ENCODE results near the gene PRKD1.
"Not testable (repeated sequence)": the region's sequence is repeated elsewhere in the genome, so short reads cannot be mapped to it uniquely, and the experiment has no call there.

PRKD1 gene

GRCh38 chr14:29706700-29707099, 220.9 kb downstream of the PRKD1 start:
- H3K4me3 ChIP-seq (ENCODE audit: low read length): no peak overlapping the region
- H3K36me3 ChIP-seq (ENCODE audit: control insufficient read depth, insufficient read depth, low read length, severe bottlenecking): no peaks in the 10 kb centered on the region
- no peak for DNase-seq (ENCODE audit: low read depth)
- no peaks in the 10 kb centered on the region for H3K9me3 ChIP-seq (ENCODE audit: control insufficient read depth, low read length)
- no peak overlapping the region for H3K9ac ChIP-seq (ENCODE audit: low read length)
- H3K27me3 ChIP-seq (replicated peaks; ENCODE audit: control insufficient read depth, insufficient read depth, low read length): no peaks in the 10 kb centered on the region
- H3K4me1 ChIP-seq (ENCODE audit: control insufficient read depth, insufficient read depth, low read length): peaks cover 7% of the 10 kb centered on the region

- H3K9ac ChIP-seq (ENCODE audit: low read length): no peak overlapping the region
- H3K36me3 ChIP-seq (ENCODE audit: control insufficient read depth, insufficient read depth, low read length, severe bottlenecking): no peaks in the 10 kb centered on the region
- peaks cover 7% of the 10 kb centered on the region for H3K4me1 ChIP-seq (ENCODE audit: control insufficient read depth, insufficient read depth, low read length)
- no peaks in the 10 kb centered on the region for H3K27me3 ChIP-seq (replicated peaks; ENCODE audit: control insufficient read depth, insufficient read depth, low read length)
- H3K4me3 ChIP-seq (ENCODE audit: low read length): no peak overlapping the region
- no peaks in the 10 kb centered on the region for H3K9me3 ChIP-seq (ENCODE audit: control insufficient read depth, low read length)
- DNase-seq (ENCODE audit: low read depth): no peak
These were observed 221.8 kb downstream of the PRKD1 start for GRCh38 chr14:29705801-29706200.

GRCh38 chr14:29689597-29689996, 238.1 kb downstream of the PRKD1 start:
- not testable (repeated sequence) for H3K9me3 ChIP-seq (ENCODE audit: control insufficient read depth, low read length); H3K4me1 ChIP-seq (ENCODE audit: control insufficient read depth, insufficient read depth, low read length); H3K9ac ChIP-seq (ENCODE audit: low read length); H3K27me3 ChIP-seq (replicated peaks; ENCODE audit: control insufficient read depth, insufficient read depth, low read length); H3K36me3 ChIP-seq (ENCODE audit: control insufficient read depth, insufficient read depth, low read length, severe bottlenecking); DNase-seq (ENCODE audit: low read depth); H3K4me3 ChIP-seq (ENCODE audit: low read length)

GRCh38 chr14:29687866-29688265, 239.8 kb downstream of the PRKD1 start:
- Histone ChIP-seq H3K4me3 (ENCODE audit: low read length) (no peak overlapping the region), H3K4me1 (ENCODE audit: control insufficient read depth, insufficient read depth, low read length) (peaks cover 18% of the 10 kb centered on the region), H3K36me3 (ENCODE audit: control insufficient read depth, insufficient read depth, low read length, severe bottlenecking) (no peaks in the 10 kb centered on the region), H3K27me3 (replicated peaks; ENCODE audit: control insufficient read depth, insufficient read depth, low read length) (no peaks in the 10 kb centered on the region), H3K9ac (ENCODE audit: low read length) (no peak overlapping the region), H3K9me3 (ENCODE audit: control insufficient read depth, low read length) (no peaks in the 10 kb centered on the region)
- no peak for DNase-seq (ENCODE audit: low read depth)

GRCh38 chr14:29687071-29687765, 240.4 kb downstream of the PRKD1 start:
- H3K4me3 ChIP-seq (ENCODE audit: low read length): no peak overlapping the region
- peaks cover 18% of the 10 kb centered on the region for H3K4me1 ChIP-seq (ENCODE audit: control insufficient read depth, insufficient read depth, low read length)
- H3K9ac ChIP-seq (ENCODE audit: low read length): no peak overlapping the region
- no peak for DNase-seq (ENCODE audit: low read depth)
- H3K36me3 ChIP-seq (ENCODE audit: control insufficient read depth, insufficient read depth, low read length, severe bottlenecking): no peaks in the 10 kb centered on the region
- H3K9me3 ChIP-seq (ENCODE audit: control insufficient read depth, low read length): no peaks in the 10 kb centered on the region
- no peaks in the 10 kb centered on the region for H3K27me3 ChIP-seq (replicated peaks; ENCODE audit: control insufficient read depth, insufficient read depth, low read length)

- no peak for DNase-seq (ENCODE audit: low read depth)
- no peaks in the 10 kb centered on the region for H3K27me3 ChIP-seq (replicated peaks; ENCODE audit: control insufficient read depth, insufficient read depth, low read length)
- no peaks in the 10 kb centered on the region for H3K36me3 ChIP-seq (ENCODE audit: control insufficient read depth, insufficient read depth, low read length, severe bottlenecking)
- H3K9me3 ChIP-seq (ENCODE audit: control insufficient read depth, low read length): no peaks in the 10 kb centered on the region
- H3K4me1 ChIP-seq (ENCODE audit: control insufficient read depth, insufficient read depth, low read length): peaks cover 32% of the 10 kb centered on the region
- no peak overlapping the region for H3K4me3 ChIP-seq (ENCODE audit: low read length)
- no peak overlapping the region for H3K9ac ChIP-seq (ENCODE audit: low read length)
These were observed 242.7 kb downstream of the PRKD1 start for GRCh38 chr14:29684926-29685325.

GRCh38 chr14:29682789-29683188, 244.9 kb downstream of the PRKD1 start:
- no peak overlapping the region for H3K4me3 ChIP-seq (ENCODE audit: low read length)
- DNase-seq (ENCODE audit: low read depth): no peak
- H3K9me3 ChIP-seq (ENCODE audit: control insufficient read depth, low read length): no peaks in the 10 kb centered on the region
- no peaks in the 10 kb centered on the region for H3K27me3 ChIP-seq (replicated peaks; ENCODE audit: control insufficient read depth, insufficient read depth, low read length)
- H3K9ac ChIP-seq (ENCODE audit: low read length): no peak overlapping the region
- peaks cover 33% of the 10 kb centered on the region for H3K4me1 ChIP-seq (ENCODE audit: control insufficient read depth, insufficient read depth, low read length)
- no peaks in the 10 kb centered on the region for H3K36me3 ChIP-seq (ENCODE audit: control insufficient read depth, insufficient read depth, low read length, severe bottlenecking)

GRCh38 chr14:29681316-29681715, 246.3 kb downstream of the PRKD1 start:
- Histone ChIP-seq H3K9ac (ENCODE audit: low read length) (peak overlapping the region; percentile 20), H3K36me3 (ENCODE audit: control insufficient read depth, insufficient read depth, low read length, severe bottlenecking) (no peaks in the 10 kb centered on the region), H3K9me3 (ENCODE audit: control insufficient read depth, low read length) (no peaks in the 10 kb centered on the region), H3K27me3 (replicated peaks; ENCODE audit: control insufficient read depth, insufficient read depth, low read length) (no peaks in the 10 kb centered on the region), H3K4me3 (ENCODE audit: low read length) (no peak overlapping the region), H3K4me1 (ENCODE audit: control insufficient read depth, insufficient read depth, low read length) (peaks cover 28% of the 10 kb centered on the region)
- DNase-seq (ENCODE audit: low read depth): no peak

GRCh38 chr14:29674566-29675285, 252.9 kb downstream of the PRKD1 start:
- DNase-seq (ENCODE audit: low read depth): no peak
- no peaks in the 10 kb centered on the region for H3K9me3 ChIP-seq (ENCODE audit: control insufficient read depth, low read length)
- H3K9ac ChIP-seq (ENCODE audit: low read length): no peak overlapping the region
- H3K4me3 ChIP-seq (ENCODE audit: low read length): no peak overlapping the region
- peaks cover 17% of the 10 kb centered on the region for H3K4me1 ChIP-seq (ENCODE audit: control insufficient read depth, insufficient read depth, low read length)
- no peaks in the 10 kb centered on the region for H3K27me3 ChIP-seq (replicated peaks; ENCODE audit: control insufficient read depth, insufficient read depth, low read length)
- H3K36me3 ChIP-seq (ENCODE audit: control insufficient read depth, insufficient read depth, low read length, severe bottlenecking): no peaks in the 10 kb centered on the region

GRCh38 chr14:29672831-29673230, 254.8 kb downstream of the PRKD1 start:
- no peaks in the 10 kb centered on the region for H3K36me3 ChIP-seq (ENCODE audit: control insufficient read depth, insufficient read depth, low read length, severe bottlenecking)
- no peak overlapping the region for H3K4me3 ChIP-seq (ENCODE audit: low read length)
- DNase-seq (ENCODE audit: low read depth): no peak
- H3K9ac ChIP-seq (ENCODE audit: low read length): no peak overlapping the region
- no peaks in the 10 kb centered on the region for H3K27me3 ChIP-seq (replicated peaks; ENCODE audit: control insufficient read depth, insufficient read depth, low read length)
- H3K9me3 ChIP-seq (ENCODE audit: control insufficient read depth, low read length): no peaks in the 10 kb centered on the region
- H3K4me1 ChIP-seq (ENCODE audit: control insufficient read depth, insufficient read depth, low read length): peaks cover 19% of the 10 kb centered on the region

- DNase-seq (ENCODE audit: low read depth): peak; percentile 44
- H3K9ac ChIP-seq (ENCODE audit: low read length): peak overlapping the region; percentile 68
- H3K4me1 ChIP-seq (ENCODE audit: control insufficient read depth, insufficient read depth, low read length): peaks cover 24% of the 10 kb centered on the region
- peaks cover under 1% of the 10 kb centered on the region for H3K36me3 ChIP-seq (ENCODE audit: control insufficient read depth, insufficient read depth, low read length, severe bottlenecking)
- no peaks in the 10 kb centered on the region for H3K27me3 ChIP-seq (replicated peaks; ENCODE audit: control insufficient read depth, insufficient read depth, low read length)
- no peaks in the 10 kb centered on the region for H3K9me3 ChIP-seq (ENCODE audit: control insufficient read depth, low read length)
- no peak overlapping the region for H3K4me3 ChIP-seq (ENCODE audit: low read length)
These were observed 256.6 kb downstream of the PRKD1 start for GRCh38 chr14:29671034-29671433.

Measured in adipocyte (in vitro differentiated cells).